Activated effector memory CD4-positive, alpha-beta T cell treated with Interleukin-2 at 50 U/mL for 16 hours (primary cell): ENCODE results near the gene GPA33.
A peak's percentile ranks its signal among the peaks of the same experiment; 100 is the strongest.

Source experiments
- DNase-seq: peaks from one replicate; pipeline ENCODE4 v3.0.0-alpha.2; 2020

The GPA33 gene

DNA sequence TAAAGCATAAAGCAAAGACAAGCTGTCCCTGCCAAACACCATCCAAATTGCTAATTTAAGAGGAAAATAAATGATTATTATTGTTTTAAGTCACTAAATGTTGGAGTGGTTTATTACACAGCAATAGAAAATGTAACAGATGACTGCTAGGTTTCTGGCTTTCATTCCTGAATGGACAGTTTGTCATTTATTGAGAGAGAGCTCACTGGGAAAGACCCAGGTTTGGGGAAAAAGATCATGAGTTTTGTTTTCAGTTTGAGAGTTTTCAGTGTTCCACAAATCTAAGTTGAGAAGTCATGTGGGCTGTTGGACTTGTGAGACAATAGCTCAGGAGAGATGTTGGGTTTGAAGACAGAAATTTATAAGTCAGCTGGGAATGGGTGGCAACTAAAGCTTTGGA lies 5.4 kb downstream of the GPA33 start:
- DNase-seq, result no peak

DNA sequence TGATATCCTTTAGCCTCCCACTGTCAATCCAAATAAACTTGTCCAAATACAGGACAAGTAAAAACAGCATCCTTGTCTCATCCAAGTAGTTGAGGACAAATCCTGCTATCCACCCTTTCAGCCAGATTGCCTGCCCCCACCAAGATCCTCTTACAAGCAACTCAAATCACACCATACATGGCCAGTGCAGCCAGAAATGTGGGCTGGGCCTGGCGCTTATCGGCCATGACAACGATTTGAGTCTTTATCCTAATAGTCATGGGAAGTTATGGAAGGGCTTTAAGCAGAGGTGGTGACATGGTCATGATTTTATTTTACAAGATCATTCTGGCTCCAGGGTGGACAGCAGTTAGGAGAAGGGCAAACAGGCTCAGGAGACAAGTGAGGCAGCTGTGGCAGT lies 6.3 kb downstream of the GPA33 start:
- DNase-seq, result no peak

DNA sequence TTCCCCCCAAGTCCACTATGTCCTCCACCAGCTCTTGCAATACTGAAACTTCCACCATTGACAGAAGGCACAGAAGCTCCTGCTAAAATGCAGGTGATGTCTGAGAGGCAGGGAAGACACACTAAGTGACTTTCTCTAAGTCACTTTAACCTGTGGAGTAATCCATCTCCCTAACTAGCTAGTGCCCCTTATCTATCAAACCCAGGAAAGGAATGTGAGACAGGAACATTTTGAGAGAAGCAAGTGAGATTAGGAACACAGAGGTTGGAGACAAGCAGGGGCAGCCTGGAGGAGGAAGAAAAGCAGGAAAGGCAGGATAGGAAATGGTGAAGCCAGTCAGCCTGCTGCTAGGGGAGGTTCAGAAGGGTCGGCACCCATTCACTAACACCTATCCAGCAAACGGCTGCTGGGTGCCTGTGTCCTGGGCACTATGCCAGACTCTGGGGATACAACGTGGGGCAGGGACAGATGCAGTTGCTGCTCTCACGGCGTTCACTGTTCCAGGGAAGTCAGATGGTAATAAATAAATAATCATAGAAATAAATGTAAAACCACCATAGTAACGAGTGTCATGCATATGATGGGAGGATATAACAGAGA lies 7.0 kb downstream of the GPA33 start:
- DNase-seq, result no peak

DNA sequence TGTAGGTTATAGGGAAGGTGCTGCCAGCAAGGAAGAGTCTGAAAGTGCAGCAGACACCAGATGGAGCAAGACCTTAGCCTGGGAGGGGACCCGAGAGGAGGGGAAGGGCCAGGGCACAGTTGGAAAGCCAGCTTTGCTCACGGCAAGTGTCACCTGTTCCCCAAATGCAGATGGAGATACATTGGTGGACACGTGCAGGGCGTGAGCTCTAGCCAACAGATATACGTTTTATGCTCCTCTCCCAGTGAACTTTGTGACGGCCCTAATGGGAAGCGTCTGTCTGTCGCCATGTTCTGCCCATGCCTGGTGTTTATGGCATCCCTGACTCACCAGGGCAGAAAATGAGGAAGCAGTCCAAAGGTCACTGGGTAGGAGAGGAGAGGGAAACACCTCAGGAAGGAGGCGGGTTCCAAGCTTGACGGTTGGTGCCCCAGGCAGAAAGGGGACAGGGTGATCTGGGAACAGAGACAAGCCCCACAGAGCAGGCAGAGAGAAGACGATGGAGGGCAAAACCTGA lies 7.6 kb downstream of the GPA33 start:
- DNase-seq, result no peak

DNA sequence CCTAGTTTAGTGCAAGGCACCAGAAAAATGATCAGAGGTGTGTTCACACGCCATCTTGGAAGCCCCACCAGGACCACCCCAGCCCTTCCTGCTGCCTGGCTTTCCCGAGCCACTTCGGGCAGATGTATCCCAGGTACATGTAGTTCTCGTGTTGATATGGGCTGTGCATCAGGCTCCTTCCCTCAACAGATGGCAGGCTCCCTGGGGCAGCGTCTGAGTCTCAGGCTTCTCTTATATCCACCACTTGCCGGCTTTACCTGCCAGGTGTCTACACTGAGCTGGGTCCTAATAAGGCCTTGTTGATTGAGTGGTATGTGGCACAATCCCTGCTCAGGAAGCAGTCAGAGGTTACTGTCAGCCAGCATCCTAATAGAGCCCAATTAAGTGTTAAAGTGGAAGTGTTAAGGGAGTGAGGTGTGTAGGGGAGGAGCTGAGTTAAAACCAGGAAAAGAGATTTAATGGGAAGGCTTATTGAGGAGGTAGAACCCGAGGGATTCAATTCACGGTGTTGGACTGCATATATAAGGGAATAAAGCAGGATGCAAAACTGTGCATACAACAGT lies 8.5 kb downstream of the GPA33 start:
- DNase-seq, result no peak

DNA sequence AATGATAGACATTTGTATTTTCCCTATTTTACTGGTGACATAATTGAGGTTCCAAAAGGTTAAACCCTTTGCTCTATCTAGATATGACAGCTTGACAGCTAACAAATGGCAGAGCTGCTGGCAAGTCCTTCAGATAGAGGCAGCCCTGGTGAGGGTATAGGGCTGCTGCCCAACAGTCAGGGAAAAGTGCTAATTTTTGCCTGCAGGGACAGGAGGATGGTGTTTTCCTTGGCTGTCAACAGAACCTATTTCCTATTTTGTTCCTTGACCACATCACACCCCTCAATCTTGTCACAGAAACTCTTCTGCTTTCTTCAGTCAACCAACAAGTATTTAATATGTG lies 12.3 kb downstream of the GPA33 start:
- DNase-seq, result no peak

DNA sequence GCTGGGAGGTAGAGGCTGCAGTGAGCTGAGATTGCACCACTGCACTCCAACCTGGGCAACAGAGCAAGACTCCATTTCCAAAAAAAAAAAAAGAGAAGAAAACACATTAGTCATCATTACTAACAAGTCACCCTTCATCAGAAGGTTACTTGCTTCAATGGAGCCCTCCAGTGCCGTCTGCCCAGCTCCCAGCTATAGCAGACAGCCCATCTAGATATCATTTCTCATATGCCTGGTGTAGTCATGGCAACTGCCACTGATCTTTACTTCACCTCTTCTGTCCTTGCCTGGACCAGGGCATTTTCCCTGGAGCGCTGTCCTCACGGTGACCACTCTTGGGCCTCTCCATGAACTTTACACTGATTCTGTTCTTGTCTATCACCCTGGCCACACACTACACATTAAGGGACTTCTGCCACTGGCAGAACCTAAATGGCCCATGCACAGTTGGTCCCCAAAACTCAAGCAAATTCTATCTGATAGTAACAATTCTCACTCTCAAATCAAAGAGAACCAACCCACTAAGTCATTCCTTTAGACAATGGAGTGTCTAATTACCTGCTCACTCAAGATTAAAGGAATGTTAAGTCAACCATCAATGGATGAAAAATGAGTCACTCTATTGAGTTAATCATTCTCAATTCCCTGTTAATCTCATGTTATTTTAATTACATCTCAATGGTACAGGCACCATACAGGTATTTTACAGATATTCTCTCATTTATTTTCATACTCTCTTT lies 12.9 kb downstream of the GPA33 start:
- no peak for DNase-seq

DNA sequence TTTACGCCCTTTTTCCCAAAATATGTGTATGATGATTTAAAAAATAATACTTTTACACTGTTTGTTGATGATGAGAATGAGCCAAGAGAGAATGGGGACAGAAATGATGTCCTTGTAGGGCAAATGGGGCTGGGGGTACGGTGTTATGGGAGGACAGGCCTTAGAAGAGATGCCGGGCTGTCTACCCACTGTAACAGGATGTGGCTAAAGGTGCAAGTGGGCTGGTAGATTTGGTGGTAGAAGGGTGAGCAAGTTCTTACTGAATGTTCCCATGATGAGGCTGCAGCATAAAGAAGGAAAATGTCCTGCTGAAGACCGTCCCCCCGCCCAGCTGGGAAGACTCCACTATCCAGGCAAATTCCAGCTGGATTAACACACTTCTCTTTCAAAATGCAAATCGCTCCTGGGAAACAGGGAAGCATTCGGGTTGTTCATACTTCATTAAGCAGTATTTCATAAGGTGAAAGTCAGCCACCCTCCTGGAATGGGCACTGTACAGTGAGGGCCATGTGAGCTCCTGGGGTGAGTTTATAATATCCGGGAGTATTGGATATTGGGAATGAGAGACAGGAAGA lies 14.0 kb downstream of the GPA33 start:
- DNase-seq, result no peak

DNA sequence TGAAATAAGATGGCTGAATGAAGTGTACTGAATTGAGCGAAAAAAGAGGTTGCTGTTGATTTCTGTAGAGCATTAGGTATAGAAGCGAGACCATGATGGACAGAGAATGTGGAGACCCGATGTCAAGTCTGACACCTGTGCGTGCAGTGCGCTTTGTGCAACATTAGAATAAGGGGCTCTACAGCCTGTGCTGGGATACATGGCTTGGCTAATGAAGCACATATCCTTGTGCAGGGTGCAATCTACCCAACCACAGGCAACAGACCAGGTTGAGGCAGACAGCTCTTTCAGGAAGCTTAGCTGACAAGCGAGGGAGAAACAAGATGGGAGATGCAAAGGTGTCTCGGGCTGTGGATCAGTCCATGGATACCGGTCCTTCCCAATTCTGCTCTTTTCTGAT lies 18.9 kb downstream of the GPA33 start:
- DNase-seq, result no peak

DNA sequence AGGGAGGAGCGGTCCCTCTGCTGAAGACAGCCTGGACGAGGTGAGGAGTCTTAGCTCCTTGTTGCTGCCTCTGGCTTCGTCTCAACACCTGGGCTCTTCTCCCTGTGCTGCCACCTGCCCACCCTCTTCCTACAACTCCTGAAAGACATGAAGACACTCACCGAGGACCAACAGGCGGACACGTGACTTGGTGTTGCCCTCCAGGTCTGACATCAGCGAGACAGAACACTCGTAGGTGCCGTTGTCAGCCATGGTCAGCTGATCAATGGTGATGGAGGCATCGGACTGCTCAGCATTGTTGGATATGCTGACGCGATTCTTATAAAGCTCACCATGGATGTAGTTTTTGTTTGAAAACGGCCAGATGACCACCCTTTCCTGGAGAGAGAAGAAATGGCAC lies 21.4 kb downstream of the GPA33 start:
- DNase-seq, result no peak

DNA sequence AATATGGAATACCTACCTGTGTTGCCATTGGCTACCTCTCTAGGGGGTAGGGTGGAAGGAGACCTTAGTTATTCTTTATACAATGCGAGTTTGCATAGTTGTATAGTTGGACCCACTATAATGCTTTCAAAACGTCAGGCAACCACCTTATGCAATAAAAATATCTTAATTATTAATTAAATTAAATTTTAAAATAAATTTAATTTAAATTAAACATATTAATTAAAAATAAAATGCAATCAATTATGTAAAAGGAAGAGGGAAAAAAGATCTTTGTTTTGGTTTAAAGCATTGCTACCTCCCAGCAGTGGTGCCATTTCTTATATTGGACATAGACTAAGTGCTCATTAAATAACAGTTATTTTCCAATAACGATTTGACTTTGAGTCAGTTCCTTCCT lies 22.3 kb downstream of the GPA33 start:
- DNase-seq, result no peak

DNA sequence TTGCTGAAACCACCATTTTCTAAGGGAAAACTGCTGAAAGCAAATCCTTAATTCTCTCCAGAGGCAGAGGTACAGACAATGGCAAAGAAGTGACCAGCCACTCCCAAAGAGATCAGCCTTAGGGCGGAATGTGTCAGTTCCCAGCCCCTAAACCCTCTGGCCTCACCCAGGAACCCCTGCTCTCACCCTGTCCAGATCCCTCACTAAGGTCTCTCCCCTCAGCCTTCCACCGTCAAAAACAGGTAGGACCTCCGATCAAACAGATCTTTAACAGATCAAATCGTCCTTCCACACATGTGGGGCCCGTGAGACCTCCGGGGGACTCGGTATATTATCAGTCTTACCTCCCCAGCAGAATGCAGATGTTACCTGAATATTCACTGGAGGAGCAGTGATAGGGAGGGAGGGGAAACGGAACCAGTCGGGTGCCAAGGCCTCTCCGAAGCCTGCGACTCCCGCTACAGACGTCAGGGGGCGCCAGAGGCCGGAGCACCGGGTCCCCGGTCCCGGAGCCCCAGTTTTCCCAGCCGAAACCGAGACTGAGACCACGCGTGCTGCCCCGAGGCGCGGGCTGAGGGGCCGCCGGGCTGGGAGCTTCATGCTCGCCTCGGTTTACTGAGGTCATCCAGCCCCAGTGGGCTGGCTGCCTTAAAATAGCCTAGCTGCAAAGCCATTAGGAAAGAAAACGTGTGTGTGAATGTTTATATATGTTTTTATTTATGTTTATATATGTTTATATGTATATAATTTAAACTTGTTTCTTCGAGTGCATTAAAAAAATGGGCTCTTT lies 23.6 kb downstream of the GPA33 start:
- DNase-seq, result peak; percentile 67

DNA sequence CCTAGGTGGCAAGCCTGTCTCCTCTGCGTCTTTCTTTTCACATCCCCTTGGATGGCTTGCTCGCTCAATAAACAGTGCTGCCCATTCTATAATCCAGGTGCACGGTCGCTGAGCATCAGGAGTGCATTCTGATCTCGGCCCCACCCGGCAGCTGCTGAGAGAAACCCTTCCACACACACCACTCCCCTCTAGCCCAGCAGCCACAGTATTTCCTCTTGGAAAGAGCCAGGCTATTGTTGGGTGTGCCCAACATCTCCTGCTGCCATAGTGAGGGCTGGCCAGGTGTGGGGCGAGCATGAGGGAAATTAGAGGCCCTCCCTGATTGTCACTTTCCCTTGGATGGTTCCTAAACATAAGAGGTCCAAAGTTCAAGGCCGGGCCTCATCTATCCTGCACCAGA lies 24.7 kb downstream of the GPA33 start:
- DNase-seq, result no peak

DNA sequence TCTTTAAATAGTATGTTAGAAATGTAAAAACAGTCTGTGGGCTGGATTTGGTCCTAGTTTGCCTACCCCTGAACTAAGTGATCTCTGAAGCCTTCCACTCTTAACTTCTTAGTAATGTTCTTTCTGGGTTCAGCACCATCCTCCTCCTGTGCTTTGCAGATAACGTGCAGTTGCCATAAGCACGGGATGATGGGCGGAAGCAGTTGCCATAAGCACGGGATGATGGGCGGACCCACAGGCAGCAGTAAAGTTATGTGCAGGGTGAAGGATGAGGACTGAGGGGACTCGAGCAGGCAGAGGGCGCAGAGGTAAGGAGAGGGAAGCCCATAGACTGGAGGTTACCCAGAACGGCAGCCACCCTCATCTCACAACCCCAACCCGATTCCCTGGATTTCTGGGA lies 25.6 kb downstream of the GPA33 start:
- no peak for DNase-seq

DNA sequence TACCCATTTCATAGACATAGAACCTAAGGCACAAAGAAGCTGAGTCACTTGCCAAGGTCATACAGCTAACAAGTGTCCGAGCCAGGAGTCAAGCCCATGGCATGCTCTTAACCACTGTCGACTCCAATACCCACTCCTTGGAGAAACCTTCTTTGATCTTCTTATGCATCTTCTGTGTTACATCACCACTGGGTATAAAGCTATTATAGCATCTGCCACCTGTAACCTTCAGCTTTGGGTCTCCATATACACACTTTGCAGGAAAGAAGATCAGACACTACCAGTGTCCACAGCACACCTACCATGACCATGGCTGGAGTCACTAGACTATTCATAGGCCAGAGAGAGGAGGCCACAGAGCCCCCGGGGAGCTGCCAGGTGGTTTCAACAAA lies 29.1 kb downstream of the GPA33 start:
- DNase-seq, result no peak

DNA sequence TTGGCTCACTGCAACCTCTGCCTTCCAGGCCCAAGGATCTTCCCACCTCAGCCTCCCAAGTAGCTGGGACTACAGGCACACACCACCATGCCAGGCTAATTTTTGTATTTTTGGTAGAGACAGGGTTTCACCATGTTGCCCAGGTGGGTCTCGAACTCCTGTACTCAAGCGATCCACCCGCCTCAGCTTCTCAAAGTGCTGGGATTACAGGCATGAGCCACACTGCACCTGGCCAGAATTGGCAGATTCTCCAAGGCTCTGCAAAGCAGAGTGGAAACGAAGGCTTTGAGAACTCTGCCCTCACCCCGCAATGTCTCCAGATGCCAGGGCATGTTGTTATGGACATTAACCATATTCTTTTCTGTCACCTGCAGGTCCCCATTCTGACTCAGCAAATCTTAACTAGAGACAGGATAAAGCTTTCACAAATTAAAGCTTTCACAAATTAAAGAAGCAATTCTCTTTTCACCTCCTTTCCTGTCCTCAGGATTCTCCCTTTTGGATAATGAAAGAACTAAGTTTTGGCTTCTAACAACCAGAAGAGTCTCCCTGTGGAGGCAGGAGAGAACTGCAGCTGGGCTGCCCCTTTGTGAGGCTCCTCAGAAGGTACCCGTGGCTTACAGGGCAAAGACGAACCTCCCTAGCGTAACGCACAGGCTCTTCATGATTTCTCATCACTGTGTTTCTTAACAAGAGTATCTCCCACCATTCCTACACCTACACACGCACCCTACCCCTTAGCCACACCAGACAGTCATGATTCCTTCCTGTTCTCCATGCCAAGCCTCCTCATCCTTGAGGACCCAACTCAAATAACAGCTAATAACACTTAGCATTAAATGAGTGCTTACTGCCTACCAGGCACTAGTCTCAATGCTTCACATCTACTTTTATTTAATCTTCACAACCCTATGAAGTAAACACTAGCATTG lies 29.8 kb downstream of the GPA33 start:
- DNase-seq, result no peak

DNA sequence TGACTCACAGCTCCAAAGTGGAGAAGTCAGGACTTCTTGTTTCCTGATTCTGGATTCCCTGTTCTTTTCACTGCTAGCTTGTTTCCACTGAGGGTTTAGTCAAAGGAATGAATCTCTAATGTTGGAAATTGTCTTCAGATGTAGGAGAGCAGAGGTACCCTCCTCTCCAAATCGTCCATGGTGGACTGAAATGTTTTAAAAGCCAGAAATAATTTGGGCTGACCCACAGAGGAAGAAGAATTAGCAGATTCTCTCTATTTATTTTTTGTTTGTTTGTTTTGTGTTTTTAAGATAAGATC lies 30.4 kb downstream of the GPA33 start:
- DNase-seq, result no peak

DNA sequence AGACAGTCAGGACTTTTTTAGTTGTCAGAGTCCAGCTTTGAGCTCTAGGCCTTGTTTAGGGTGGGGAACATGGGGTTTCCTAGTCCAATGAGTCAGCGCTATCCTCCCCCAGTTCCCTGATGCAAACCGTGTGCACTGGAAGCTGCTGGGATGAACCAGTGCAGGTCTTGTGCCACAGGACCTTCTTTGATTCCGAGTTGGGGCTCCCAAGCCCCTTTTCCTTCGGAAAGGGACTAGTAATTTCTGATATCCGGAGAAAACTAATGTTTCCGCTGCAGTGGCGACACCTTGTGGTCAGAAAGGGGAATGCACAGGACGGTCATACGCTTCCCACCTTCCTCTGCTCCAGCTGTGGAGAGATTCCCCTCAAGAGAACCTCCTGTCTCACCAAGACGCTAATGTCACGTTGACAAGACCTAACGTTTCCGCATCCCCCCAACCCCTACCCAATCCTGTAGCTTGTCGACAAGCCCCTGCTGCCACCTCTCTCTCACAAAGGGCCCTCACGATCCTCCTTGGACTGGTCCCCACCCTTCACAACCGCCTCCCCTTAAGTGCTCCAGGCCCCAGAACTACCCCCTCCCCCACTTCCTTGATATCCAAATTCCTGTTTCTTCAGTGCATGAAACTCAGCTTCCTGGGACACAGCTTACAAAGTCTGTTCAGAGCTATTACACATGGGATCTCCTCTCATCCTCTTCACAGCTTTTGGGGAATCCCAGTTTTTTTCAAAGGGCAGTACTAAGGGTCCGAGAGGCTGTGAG lies 30.9 kb downstream of the GPA33 start:
- DNase-seq, result peak; percentile 55

DNA sequence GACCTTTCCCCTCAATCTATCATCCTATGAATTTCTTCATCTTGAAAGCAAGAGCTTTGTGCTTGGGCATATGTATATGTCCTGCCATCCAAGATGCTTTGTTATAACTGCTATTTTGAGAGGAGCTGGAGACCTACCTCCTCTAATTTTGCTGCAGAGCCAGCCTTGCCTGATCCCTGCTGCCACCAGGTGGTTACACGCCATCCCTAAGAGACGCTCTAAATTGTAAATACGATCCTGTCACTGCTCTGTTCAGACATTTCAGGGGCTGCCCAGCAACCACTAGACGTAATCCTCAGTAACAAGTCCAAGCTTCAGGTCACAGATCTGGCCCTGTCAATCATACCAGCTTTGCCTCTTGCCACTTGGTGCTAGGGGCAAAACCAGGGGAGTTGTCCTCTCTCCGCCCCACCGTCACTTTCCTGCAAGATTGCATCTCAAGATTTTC lies 32.9 kb downstream of the GPA33 start:
- DNase-seq, result no peak

DNA sequence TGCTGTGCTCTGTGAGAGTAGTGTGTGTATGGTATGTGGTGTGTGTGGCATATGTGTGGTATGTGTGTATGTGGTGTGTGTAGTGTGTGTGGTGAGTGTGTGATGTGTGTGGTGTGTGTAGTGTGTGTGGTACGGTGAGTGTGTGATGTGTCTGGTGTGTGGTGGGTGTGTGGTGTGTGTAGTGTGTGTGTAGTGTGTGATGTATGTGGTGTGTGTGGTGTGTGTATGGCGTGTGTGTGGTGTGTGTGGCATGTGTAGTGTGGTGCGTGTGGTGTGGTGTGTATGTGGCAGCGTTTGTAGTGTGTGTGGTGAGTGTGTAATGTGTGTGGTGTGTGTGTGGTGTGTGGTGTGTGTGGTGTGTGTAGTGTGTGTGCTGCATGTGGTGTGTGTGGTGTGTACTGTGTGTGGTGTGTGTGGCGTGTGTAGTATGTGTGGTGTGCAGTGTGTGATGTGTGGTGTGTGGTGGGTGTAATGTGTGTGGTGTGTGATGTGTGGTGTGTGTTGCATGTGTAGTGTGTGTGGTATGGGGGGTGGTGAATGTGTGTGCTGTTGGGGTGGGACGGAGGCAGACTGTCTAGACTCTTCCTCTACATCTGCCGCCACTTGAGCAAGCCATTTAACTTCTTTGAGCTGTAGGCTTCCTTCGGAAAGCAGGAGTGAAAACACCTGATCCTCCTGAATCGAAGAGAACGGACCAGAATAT lies 33.5 kb downstream of the GPA33 start:
- no peak for DNase-seq
